GM21529 (cell line): ENCODE data around the gene MTX2.
"Not testable (repeated sequence)": the region's sequence is repeated elsewhere in the genome, so short reads cannot be mapped to it uniquely, and the experiment has no call there.

Experiments
- ATAC-seq: cut with Tn5 transposase; IDR thresholded peaks from one replicate; pipeline ENCODE4 v1.9.1; 2021; ENCODE audit not compliant: unreplicated experiment

MTX2 gene

DNA sequence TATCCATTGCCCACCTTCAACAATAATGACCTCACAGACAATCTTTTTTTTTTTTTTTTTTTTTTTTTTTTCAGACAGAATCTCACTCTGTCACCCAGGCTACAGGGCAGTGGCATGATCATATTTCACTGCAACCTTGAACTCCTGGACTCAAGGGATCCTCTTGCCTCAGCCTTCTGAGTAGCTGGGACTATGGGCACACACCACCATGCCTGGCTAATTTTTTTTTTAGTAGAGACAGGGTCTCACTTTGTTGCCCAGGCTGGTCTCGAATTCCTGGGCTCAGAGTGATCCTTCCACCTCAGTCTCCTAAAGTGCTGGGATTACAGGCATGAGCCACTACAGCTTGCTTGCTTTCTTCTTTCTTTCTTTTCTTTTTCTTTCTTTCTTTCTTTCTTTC is 103.9 kb downstream of the MTX2 start:
- not testable (repeated sequence) for ATAC-seq

DNA sequence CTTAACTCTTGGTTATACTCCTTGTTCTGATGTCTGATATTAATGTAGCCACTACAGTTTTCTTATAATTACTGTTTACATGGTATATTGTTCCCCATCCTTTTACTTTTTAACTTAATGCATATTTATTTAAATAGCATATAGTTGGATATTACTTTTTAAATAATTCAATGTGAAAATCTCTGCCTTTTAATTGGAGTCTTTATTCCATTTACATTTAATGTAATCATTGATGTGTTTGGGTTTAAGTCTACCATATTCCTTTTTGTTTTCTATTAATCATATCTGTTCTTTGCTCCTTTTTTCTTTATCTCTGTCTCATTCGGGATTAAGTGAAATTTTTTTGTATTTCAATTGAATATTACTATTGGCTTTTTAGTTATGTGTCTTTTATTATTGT is 109.1 kb downstream of the MTX2 start:
- no peak for ATAC-seq

DNA sequence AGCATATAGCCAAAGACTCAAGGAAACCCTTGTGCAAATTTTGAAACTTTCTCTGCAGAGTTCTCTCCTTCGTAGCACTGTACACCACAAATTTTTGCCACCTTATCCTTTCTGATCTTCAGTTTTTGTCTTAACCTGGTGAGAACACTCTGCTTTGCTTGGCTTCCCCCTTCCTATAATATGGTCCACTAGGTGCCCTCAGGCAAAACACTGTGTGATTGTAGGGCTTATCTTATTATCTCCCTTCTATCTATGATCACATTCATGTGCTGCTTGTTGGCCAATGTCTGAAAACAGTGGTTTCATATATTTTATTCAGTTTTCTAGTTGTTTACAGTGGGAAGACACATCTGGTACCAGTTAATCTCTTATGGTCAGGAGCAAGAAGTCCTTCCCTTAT is 111.1 kb downstream of the MTX2 start:
- no peak for ATAC-seq

DNA sequence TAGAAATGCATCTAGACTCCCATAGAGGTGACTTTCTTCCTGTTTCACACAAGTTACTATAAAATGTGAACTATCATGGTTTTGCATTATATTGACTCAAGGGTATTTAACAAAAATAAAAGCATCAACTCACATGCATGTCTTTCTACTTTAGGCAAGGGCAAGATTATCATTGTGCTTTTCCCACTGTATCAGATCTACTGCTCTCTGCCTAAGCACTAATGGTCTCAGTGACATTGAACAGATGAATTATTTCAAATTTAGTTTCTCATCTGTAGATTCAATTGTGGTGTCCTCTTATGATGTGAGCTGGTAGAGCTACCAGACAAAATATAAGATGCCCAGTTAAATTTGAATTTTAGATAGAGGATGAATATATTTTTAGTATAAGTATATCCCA is 113.9 kb downstream of the MTX2 start:
- ATAC-seq: no peak

DNA sequence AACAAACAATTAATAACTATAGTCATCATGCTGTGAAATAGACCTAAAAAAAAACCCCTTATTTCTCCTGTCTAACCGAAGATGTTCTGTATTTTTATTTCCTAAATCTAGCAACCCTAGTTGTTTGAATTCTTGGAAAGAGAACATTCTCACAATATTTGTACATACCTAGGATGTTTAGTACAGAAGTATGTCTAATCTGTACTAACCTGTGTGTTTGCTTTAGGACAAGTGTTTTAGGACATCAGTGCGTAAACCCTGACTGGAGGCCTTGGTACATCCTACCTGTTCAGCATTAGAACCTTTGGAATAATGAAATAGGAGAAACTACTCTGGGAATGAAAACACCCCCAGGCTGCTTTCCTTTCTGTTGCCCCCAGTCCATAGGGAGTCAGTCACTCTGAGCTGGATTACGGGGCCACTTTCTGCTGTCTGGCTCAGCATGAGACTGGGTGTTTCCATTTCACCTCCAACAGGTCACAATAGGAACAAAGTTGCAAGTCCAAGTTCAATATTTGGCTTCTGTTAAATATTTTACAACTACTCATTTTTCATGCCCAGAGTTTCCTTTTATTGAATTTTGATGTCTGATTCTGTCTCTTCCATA is 114.7 kb downstream of the MTX2 start:
- ATAC-seq: no peak

DNA sequence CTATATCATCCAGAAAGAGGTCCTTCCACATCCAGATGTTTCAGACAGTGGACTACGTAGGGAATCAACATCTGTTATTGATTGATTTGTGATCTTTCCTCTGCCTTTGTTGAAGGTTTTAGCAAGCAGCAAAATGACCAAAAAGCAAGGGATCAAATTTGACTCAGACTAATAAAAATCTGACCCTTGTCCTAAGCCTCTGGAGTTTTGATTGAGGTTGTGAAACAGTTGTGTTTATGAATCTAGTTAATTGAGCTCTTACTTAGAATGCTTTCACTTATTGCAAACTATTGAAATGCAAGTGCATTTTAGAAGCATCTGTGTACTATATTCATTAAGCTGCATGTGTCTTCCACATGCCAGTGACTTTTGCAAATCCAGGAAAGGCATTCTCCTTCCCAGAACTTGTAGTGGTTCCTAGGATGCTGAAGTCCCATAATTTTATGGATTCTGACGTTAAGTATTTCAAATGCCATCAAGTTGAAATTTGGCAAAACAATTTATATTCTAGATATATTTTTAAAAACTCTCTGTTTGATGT is 116.0 kb downstream of the MTX2 start:
- ATAC-seq: no peak

DNA sequence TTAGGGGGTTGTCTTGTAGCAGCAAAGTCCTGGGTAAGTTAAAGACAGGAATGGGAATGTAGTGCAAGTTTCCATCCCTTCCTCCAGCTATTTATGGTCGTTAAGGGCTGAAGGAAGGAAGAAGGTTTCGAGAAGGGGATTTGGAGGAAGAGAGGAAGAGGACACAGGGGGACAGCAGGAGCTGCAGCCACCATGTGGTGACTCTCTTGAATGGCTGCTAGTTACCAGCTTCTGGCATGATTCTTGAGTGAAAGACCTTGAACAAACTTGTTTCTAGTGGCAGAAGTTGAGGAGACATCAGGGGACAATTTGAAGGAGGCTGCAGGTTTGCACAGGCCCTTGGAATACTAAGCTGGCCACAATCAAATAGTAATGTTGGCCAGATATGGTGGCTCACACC is 116.6 kb downstream of the MTX2 start:
- no peak for ATAC-seq
